Neural cell (in vitro differentiated cells): ENCODE results near the gene CROCC2.

Experiments used
- EZH2 ChIP-seq: fragments of 200-600, 300-800 bp; shearing (Covaris generic), sonication (generic); IDR thresholded peaks from 2 replicates; pipeline ENCODE4 v1.6.1; 2014; ENCODE audit warnings: antibody characterized with exemption, low read length, borderline replicate concordance, mild to moderate bottlenecking; ENCODE audit not compliant: insufficient read depth, poor library complexity, severe bottlenecking
- TF ChIP-seq, protein P1 (sequence below): fragments of 450-650 bp; IDR thresholded peaks from 2 replicates; pipeline ENCODE4 v1.5.1; 2014; ENCODE audit warnings: antibody characterized with exemption, mild to moderate bottlenecking, moderate library complexity; ENCODE audit not compliant: poor library complexity, severe bottlenecking

DNA sequence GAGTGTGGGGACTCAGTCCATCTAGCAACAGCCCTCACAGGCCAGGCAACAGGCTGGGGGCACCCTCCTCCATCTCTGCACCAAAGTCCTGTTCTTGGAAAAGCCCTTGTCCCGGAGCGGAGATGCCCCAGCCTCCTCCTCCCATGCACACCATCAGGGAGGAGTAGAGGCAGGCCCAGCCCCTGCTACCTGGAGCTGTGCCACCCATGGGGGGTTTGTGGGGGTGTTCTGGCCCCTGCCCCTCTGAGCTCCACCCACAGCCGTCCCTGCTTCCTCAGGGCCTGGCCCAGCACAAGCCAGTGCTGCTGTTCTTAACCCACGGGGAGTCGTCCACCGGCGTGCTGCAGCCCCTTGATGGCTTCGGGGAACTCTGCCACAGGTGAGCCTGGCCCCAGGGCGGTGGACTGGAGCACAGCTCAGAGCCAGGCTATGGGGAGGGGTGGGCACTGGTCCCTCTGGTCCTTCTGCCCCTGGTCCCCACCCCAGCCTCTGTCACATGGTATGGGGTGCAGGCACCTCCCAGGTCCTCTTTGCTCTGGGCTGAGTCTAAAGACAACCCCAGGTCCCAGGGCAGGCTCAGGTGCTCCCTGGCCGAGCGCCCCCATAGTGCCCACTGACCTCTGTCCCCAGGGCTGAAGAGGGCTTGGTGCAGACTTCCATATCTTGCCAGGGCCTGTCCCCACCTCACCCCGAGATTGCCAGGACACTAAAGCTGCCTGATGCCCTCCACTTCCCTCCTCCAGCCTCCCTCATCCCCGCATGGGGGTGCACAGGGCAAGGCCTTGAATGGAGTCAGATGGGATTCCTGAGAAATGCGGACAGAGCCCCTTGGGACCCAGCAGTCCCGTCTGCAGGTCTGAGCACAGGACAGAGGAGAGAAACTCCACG is 34.8 kb upstream of the CROCC2 start:
- TF ChIP-seq, protein P1, sequence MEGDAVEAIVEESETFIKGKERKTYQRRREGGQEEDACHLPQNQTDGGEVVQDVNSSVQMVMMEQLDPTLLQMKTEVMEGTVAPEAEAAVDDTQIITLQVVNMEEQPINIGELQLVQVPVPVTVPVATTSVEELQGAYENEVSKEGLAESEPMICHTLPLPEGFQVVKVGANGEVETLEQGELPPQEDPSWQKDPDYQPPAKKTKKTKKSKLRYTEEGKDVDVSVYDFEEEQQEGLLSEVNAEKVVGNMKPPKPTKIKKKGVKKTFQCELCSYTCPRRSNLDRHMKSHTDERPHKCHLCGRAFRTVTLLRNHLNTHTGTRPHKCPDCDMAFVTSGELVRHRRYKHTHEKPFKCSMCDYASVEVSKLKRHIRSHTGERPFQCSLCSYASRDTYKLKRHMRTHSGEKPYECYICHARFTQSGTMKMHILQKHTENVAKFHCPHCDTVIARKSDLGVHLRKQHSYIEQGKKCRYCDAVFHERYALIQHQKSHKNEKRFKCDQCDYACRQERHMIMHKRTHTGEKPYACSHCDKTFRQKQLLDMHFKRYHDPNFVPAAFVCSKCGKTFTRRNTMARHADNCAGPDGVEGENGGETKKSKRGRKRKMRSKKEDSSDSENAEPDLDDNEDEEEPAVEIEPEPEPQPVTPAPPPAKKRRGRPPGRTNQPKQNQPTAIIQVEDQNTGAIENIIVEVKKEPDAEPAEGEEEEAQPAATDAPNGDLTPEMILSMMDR, result no peak
- no peak for TF ChIP-seq EZH2
